ENCODE results near the gene GAB4. TPM values are rescaled to one million over a fixed set of nuclear protein-coding genes. Genes with fewer than 3 reads are reported as not detected.
"Not testable (repeated sequence)": the region's sequence is repeated elsewhere in the genome, so short reads cannot be mapped to it uniquely, and the experiment has no call there.

GAB4 gene
- total RNA-seq, 1 experiment from 2014 or later = not detected

GRCh38 chr22:16915701-16916100 is 92.3 kb downstream of the GAB4 start:
- peak; percentile 12 for DNase-seq (ENCODE audit: low read depth)

- DNase-seq (ENCODE audit: low read depth) = not testable (repeated sequence)
These were observed 93.1 kb downstream of the GAB4 start for GRCh38 chr22:16914911-16915310.

GRCh38 chr22:16914006-16914405 is 94.0 kb downstream of the GAB4 start:
- DNase-seq (ENCODE audit: low read depth) = peak; percentile 5

GRCh38 chr22:16912281-16912680 is 95.7 kb downstream of the GAB4 start:
- no peak for DNase-seq (ENCODE audit: low read depth)

Other genes with a start within 250 kb of the GAB4 start
- not detected in 2 replicates for gene XKR3, start 182.8 kb downstream of the GAB4 start, total RNA-seq (2014; rRNA removed)
- gene IL17RA, start 76.8 kb upstream of the GAB4 start, total RNA-seq (2014; rRNA removed) = 11.2 and 13.6 TPM in 2 replicates
- gene TMEM121B, start 113.1 kb upstream of the GAB4 start, total RNA-seq (2014; rRNA removed) = 0.13 and 0.29 TPM in 2 replicates
- 53.4 and 62.3 TPM in 2 replicates for gene HDHD5, start 151.1 kb upstream of the GAB4 start, total RNA-seq (2014; rRNA removed)
- 0.80 and 1.5 TPM in 2 replicates for gene ADA2, start 211.2 kb upstream of the GAB4 start, total RNA-seq (2014; rRNA removed)